ENCODE results near the gene SMC1B. TPM values are rescaled to one million over a fixed set of nuclear protein-coding genes. Genes with fewer than 3 reads are reported as not detected.
"Not testable (repeated sequence)": the region's sequence is repeated elsewhere in the genome, so short reads cannot be mapped to it uniquely, and the experiment has no call there.

Gene SMC1B
- total RNA-seq, 1 donor from 2014 or later, result not detected

DNA sequence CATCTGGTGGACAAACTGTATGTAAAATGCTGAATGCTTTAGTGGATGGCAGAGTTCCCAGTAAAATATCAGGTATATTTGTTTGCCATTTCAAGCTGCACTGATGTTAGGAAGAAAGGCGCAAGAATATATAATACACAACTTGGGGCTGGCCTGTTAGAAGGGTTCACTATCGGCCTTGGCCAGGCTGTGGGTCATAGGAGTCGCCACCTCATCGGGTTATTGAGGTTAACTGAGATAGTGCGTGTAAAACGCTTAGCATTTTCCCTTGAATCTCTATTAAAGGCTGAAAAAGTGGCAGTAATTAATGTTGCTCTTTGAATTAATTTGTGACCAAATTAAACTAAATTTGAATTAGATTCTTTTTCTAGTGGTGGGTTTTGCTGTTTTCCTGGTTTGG, 98.6 kb downstream of the SMC1B start:
- DNase-seq (no peak), ATAC-seq (ENCODE audit: poor library complexity) (no peak)
- intact Hi-C loops (cut with DNase I), result no loop called here

DNA sequence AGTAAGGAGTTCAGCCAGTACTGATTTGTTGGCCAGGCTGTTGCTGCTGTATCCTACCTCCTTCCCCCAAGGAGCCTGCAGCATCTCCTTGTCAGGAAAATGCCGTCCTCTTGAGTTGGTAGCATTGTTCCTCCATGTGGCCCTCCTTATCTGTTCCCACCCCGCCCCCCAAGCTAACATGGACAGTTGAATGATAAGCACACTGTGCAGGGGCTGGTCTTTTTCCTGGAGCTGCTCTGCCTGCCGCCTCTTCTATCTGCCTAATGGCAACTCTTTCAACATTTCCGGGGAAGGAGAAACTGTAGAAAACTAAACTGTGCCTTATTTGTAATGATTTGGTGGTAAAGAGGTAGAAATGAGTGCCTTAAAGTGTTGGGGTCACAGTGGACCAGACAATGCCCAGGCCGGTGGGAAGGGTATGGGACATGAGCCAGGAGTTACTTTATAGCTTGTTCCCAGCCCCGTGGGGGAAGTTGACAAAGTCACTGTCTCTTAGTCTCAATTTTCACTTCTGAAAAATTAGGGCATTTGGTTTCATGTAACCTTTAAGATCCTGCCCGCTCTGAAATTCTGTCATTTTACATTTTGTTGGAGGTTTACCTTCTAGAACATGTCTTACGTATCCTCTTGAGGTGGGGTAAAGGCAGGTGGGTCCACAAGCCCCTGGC, 99.2 kb downstream of the SMC1B start:
- ATAC-seq (ENCODE audit: poor library complexity), result no peak
- DNase-seq, result no peak
- intact Hi-C loops (cut with DNase I), result no loop called here

DNA sequence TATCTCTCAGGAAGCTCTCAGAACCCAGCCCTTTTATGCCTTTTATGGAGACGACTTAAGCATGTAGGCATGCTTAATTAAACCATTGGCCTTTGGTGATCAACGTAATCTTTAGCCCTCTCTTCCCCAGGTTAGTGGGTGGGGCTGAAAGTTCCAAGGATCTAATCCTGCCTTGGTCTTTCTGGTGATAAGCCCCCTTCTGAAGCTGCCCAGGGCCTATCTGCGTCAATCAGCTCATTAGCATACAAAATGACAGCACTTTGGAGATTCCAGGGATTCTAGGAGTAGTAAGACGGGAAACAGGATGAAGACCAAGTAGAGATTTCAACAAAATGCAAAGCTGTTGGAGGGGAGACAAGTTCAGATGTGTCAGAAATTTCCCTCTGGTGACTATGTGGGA, 100.5 kb downstream of the SMC1B start:
- ATAC-seq (ENCODE audit: poor library complexity) (no peak), DNase-seq (no peak)
- intact Hi-C loops (cut with DNase I), result no loop called here

DNA sequence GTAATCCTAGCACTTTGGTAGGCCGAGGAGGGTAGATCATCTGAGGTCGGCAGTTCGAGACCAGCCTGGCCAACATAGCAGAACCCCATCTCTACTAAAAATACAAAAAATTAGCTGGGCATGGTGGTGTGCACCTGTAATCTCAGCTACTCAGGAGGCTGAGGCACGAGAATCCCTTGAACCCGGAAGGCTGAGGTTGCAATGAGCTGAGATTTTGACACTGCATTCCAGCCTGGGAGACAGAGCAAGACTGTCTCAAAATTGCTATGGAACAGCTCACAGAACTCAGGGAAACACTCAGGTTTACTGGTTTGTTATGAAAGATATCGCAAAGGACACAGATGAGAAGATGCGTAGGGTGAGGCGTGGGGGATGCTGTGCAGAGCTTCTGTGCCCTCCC, 101.0 kb downstream of the SMC1B start:
- intact Hi-C loops (cut with DNase I), result no loop called here

DNA sequence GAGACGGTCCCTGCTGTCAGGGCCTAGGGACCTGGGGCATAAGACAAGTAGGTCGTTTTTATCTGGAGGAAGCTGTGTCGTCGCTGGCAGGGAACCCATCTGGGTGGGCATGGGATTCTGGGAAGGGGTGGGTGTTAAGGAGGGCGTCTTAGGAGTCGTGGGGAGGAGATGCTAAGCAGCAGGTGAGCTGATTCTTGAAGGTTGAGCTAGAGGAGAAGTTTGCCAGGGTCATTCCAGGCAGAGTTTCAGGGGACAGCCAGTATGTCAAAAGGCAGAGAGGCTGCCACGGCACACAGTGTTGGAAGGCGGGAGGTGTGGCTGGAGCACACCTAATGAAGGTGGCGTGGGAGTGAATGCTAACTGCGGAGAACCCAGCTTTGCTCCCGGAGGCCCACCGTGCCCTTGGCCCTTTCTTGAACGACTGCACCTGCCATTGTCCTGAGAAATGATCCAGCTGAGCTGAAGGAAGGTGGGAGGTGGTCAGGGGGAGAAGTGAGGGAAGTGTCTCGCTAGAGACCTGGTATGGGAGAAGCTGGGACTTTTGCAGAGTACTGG, 102.3 kb downstream of the SMC1B start:
- DNase-seq, result no peak
- intact Hi-C loops (cut with DNase I), result no loop called here
- ATAC-seq (ENCODE audit: poor library complexity), result no peak

More for the DNA sequence above, 101.0 kb downstream of the SMC1B start:
- ATAC-seq (ENCODE audit: poor library complexity) (no peak), DNase-seq (no peak)

DNA sequence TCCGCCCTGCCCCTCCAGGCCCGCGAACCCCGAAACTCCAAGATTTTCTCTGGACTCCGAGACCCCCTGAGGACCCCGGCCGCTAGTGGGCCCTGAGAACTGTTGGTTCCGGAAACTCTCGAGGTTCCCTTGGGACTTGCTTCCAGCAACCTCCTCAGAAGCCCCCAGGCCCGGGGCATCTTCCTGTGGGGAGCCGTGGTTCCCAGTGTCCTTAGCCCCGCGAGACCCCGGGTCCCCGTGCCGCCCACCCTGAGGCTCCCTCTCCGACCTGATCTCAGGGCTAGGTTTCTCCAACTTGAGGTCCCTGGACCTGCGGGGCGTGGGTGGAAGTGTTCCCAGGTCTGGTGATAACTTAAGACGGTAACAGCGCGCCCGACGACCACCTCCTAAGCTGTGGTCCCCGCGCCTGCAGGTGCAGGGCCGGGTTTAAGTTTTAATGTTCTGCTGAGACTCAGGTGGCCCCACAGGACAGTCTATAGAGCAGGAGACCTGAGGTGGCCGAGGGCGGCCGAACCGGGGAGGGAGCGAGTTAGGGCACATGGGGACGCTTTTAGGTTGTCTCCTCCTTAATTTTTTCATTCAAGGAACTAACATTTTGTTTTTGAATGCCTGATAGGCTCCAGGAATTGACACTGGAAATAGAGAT, 102.9 kb downstream of the SMC1B start:
- ATAC-seq (ENCODE audit: poor library complexity) (no peak), DNase-seq (no peak)
- intact Hi-C loops (cut with DNase I), result no loop called here

DNA sequence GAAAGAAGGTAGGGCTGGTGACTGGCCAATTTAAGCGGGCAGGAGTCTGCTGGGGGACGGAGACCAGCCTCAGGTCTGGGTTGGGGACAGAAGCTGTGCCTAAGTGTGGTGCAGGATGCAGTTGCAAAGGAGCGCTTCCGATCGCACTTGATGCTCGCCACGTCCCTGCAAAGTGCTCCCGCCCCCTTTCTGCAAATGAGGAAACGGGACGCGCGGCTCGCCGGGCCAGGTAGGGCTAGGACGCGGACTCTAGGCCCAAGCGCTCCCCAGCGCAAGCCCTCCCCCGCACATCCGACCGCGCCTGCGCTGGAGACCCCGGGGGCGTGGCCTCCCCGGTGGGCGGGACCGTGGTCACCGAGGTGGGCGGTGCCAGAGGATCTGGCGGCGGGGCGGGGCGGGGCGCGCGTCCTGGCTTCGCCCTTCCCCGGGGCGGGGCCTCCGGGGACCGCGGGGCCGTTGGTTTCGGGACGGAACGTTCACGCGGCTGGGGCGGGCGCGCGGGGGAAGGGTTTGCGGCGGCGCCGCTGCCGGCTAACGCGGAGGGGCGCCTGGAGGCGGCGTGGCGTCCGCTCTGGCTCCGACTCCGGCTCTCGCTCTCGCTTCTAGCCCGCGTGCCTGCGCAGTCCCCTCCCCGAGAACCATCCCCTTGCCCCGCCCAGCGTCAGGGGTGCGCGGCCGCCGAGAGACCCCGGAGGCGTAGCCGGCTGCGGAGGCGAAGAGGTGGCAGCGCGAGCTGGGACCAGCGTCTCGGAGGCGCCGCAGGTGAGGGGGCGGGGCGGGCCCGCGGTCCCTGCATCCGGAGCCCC, 103.8 kb downstream of the SMC1B start, which contains the start of gene FAM118A:
FAM118A (plus strand) TSS at position 513 of the 806 bp plus-strand sequence. CDS start 12,446 bp downstream, outside the sequence.
- DNase-seq, result peak; percentile 95
- intact Hi-C loops (cut with DNase I), result no loop called here
- ATAC-seq (ENCODE audit: poor library complexity), result peak; percentile 97

DNA sequence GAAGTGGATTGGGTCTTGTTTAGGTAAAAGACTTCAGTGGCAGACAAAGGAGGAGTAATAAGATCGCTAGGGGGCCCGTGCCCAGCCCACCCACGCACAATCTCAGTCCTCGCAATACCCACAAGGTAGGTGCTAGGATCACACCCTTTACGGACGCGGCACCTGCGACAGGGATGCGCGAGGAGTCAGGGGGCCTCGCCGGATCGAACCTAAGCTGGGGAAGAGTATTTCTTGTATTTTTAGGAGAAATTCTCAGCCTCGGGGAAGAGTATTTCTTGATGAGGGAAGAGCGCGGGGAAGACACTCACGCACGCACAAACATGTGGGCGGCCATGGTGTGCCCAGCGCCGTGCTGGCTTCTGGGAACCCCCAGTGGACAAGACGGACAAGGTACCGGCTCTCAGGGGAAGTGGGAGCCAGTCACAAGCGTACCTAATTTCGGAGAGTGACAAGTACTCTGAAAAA, 104.4 kb downstream of the SMC1B start:
- ATAC-seq (ENCODE audit: poor library complexity), result no peak
- peak; percentile 54 for DNase-seq
- intact Hi-C loops (cut with DNase I), result no loop called here

DNA sequence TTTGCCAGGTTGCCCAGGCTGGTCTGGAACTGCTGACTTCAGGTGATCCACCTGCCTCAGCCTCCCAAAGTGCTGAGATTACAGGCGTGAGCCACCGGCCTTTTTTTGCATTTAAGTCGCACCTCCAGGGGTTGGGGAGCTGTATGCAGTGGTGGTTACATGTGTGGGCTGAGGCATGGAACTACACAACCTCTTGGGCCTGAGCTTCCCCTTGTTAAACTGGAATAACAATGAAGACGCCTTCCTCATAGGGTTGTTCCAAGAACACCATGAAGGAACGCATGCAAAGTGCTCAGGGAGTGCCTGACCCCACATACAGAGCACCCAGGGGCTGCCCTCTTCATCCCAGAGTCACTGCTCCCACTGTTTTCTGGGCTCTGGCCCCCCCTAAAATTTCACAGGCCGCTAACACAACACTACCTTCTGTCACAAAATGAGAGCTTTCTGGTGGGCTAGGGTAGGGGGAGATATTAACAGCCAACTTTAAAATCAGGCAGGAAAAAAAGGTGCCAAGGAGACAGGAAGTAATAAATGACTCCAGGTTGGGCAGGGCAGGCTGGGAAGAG, 104.9 kb downstream of the SMC1B start:
- DNase-seq, result no peak
- no peak for ATAC-seq (ENCODE audit: poor library complexity)
- intact Hi-C loops (cut with DNase I), result no loop called here

DNA sequence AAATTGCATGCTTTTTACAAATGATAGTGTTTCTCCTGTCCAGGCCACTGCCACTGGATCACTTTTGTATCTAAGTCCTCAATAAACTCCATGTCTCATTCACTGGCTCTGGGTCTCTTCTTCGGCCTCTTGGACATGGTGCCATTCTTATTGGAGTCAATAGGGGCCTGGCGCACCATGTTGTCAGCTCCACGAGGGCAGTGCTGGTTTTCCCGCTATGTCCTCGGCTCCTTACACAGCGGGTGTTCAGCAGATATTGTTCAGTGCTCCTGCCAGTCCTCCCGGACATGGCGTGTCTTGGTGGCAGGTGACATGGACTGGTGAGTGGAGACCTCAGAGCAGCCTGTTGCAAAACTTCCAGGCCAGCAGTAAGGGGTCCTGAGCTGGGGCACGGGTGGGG, 107.3 kb downstream of the SMC1B start:
- intact Hi-C loops (cut with DNase I), result no loop called here
- ATAC-seq (ENCODE audit: poor library complexity) (no peak), DNase-seq (no peak)

DNA sequence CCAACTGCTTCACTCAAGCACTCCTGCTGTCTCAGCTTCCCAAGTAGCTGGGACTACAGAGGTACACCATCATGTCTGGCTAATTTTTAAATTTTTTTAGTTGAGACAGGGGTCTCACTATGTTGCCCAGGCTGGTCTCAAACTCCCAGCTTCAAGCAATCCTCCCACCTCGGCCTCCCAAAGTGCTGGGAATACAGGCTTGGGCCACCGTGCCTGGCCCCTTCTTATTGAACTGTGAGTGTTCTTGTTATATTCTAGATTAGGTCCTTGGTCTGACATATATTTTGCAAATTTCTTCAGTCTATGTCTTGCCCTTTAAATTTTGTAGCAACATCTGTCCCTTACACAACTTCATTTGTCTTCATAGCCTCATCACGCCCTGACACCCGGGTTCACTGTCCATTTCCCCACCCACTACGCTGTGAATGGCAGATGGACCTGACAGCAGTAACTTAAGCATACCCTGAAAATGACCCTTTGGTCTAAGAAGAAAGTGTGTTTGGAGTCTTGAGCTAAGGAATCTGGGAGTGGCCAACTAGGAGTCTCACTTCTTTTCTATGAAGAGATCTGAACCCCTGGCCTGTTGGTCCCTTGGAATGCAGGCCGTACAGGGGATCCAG, 107.8 kb downstream of the SMC1B start:
- no peak for ATAC-seq (ENCODE audit: poor library complexity)
- intact Hi-C loops (cut with DNase I), result no loop called here
- DNase-seq, result no peak

DNA sequence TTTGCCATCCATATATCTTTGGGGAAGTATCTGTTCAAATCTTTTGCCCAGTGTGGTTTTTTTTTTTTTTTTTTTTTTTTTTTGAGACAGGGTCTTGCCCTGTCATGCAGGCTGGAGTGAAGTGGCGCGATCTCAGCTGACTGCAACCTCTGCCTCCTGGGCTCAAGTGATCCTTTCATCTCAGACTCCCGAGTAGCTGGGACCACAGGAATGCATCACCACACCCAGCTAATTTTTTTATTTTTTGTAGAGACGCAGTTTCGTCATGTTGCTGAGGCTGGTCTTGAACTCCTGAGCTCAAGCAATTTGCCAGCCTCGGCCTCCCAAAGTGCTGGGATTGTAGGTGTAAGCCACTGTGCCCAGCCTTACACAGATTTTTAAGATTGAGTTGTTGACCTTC, 108.4 kb downstream of the SMC1B start:
- ATAC-seq (ENCODE audit: poor library complexity) (no peak), DNase-seq (no peak)
- intact Hi-C loops (cut with DNase I), result no loop called here

DNA sequence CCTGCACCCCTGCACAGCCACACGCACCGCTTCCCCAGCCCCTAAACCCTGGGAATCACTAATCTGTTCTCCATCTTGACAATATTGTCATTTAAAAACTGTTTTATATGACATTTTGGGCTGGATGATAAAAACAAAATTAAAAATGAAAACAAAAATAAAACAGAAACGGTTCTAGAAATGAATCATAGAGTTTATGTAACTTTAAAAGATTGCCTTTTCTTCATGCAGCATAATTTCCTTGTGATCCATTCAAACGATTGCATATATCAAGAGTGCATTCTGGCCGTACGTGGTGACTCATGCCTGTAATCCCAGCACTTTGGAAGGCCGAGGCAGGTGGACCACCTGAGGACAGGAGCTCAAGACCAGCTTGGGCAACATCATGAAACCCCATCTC, 110.2 kb downstream of the SMC1B start:
- ATAC-seq (ENCODE audit: poor library complexity) (no peak), DNase-seq (no peak)
- intact Hi-C loops (cut with DNase I), result no loop called here

DNA sequence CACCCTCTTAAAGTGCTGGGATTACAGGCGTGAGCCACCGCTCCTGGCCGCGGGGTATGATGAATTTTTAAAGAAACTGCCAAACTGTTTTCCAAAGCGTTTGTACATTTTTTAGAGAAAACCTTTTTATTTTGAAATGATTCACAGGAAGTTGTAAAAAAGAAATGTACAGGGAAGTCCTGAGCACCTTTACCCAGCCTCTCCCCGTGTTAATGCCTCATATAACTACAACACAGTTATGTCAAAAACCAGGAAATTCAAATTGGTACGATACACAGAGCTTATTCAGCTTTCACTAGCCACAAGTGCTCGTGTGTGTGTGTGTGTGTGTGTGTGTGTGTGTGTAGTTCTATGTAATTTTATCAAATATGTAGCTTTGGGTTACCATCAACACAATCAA, 110.6 kb downstream of the SMC1B start:
- ATAC-seq (ENCODE audit: poor library complexity), result no peak
- no peak for DNase-seq

DNA sequence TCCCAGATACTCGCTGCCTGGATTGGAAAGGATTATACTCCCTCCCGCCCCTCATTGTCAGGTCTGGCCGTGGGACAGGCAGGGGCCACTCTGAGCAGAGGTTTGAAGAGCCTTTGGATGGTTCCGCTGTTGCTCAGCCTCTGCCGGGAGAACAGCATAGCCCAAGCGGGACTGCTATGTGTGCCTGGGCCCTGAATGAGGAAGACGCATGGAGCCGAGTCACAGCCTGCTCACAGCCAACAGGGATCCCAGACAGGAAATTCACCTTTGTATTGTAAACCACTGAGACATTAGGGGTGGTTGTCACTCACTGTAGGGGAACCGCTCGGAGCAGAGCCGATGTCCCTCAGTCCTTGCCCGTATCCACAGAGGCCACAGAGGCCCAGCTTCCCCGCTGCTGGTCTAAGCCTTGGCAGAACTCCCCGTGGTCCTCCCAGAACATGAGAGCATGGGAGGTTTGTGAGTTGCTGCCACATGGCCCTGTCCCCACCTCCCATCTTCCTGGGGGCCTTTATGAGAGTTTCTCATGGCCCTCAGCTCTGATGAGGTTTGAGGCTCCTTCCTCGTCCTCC, 114.4 kb downstream of the SMC1B start:
- DNase-seq, result no peak
- ATAC-seq (ENCODE audit: poor library complexity), result no peak
- intact Hi-C loops (cut with DNase I), result no loop called here

More for the DNA sequence above, 110.6 kb downstream of the SMC1B start:
- intact Hi-C loops (cut with DNase I), result no loop called here

DNA sequence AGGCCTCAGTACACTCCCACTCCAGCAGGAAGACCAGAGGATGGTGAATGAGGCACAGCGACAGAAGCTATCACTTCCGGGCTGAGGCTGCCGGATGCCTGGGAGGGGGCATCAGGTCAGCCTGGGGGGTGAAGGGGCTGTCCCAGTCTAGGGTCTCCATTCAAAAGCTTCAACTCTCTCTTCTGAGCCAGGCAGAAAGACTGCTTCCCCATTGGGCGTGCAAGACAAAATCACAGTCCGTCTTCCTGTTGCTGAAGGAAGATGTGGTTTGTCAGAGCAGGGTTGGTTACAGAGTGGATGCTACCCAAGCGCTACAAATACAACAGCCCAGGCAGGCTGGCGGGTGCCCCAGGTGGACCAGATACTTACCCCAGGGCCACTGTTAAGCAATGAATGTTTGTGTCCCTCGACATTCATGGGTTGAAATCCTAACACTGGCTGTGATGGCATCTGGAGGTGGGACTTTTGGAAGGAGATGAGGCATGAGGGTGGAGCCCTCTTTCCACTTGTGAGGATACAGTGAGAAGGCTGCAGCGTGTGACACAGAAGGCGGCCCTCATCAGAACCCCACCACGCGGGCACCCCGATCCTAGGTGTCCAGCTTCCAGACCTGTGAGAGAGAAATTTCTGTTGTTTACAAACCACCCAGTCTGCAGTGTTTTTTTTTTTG, 116.6 kb downstream of the SMC1B start:
- intact Hi-C loops (cut with DNase I), result no loop called here
- ATAC-seq (ENCODE audit: poor library complexity) (no peak), DNase-seq (no peak)

DNA sequence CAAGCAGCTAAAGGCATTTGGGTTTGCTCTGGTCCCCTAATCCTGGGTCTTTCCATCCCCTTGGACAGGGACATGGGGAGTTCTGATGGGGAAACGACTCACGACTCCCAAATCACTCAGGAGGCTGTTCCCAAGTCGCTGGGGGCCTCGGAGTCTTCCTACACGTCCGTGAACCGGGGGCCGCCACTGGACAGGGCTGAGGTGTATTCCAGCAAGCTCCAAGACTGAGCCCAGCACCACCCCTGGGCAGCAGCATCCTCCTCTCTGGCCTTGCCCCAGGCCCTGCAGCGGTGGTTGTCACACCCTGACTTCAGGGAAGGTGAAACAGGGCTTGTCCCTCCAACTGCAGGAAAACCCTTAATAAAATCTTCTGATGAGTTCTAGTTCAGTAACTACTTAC, 117.9 kb downstream of the SMC1B start:
- intact Hi-C loops (cut with DNase I), result no loop called here
- no peak for ATAC-seq (ENCODE audit: poor library complexity)

DNA sequence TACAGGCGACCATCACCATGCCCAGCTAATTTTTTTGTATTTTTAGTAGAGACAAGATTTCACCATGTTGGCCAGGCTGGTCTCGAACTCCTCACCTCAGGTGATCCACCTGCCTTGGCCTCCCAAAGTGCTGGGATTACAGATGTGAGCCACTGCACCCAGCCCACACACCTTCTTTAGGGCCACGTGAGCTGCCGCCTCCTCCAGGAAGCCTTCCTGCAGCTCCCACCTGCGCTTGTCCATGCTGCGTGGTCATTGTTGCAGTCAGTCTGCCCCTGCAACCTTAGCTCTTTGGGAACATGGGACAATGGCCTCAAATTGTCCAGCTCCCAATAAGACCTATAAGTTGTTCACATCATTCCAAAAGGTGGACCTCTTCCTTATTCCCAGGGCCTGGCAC, 118.4 kb downstream of the SMC1B start:
- ATAC-seq (ENCODE audit: poor library complexity); intact Hi-C loops (cut with DNase I); DNase-seq: not testable (repeated sequence)

More for the DNA sequence above, 117.9 kb downstream of the SMC1B start:
- DNase-seq, result no peak

Data from Right ventricle myocardium superior (tissue), 1 donor.